Tongue (tissue), 2 donors: Measurements from ENCODE around the gene WRAP73. TPM values are rescaled to one million over a fixed set of nuclear protein-coding genes. Genes with fewer than 3 reads are reported as not detected.
"Not testable (repeated sequence)": the region's sequence is repeated elsewhere in the genome, so short reads cannot be mapped to it uniquely, and the experiment has no call there.

ENCODE experiments used
- DNase-seq: peaks from one replicate; pipeline ENCODE4 v3.0.0-alpha.2; 2015
- total RNA-seq: library from RNA; depleted of rRNA; stranded (reverse); fragments of >200 nt; gene quantifications from one replicate; pipeline ENCODE4 v1.2.3, GENCODE V29; 2014

WRAP73 gene
- total RNA-seq, 1 donor from 2014 or later: 25.4 TPM

DNA sequence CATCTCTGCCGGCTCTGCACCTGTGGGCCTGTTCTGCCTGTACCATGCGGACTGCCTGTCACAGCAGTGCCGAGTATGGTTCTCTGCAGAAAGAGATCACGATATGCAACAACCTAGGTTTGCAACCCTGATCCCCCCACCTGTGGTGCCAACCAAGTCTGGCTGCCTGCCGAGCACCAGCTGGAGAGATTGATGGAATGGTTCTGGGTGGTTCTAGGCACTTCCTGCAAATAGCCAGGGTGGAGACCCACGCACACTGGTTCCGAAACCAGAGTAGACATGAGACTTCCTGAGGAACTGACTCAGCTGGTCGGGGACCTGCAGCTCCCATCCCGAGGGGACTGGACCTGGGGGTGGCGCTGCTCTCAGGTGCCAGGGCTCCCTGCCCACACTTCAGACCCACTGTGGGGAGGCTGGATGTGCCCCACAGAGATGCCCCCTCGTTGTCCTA is 19.7 kb downstream of the WRAP73 start:
- DNase-seq: no peak

GRCh38 chr1:3629561-3630160 is 20.2 kb downstream of the WRAP73 start:
- DNase-seq: no peak

DNA sequence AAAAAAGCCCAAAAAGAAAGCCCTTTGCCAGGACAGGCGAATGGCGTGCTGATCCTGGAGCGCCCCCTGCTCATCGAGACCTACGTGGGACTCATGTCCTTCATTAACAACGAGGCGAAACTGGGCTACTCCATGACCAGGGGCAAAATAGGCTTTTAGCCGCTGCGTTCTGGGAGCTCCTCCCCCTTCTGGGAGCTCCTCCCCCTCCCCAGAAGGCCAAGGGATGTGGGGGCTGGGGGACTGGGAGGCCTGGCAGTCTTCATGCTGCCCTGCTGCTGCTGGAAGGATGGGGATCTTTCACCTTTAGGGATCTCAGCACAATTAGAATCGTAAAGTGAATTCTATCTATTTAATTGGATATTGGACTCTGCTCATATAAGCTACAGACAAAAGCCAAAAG is 21.5 kb downstream of the WRAP73 start:
- no peak for DNase-seq

DNA sequence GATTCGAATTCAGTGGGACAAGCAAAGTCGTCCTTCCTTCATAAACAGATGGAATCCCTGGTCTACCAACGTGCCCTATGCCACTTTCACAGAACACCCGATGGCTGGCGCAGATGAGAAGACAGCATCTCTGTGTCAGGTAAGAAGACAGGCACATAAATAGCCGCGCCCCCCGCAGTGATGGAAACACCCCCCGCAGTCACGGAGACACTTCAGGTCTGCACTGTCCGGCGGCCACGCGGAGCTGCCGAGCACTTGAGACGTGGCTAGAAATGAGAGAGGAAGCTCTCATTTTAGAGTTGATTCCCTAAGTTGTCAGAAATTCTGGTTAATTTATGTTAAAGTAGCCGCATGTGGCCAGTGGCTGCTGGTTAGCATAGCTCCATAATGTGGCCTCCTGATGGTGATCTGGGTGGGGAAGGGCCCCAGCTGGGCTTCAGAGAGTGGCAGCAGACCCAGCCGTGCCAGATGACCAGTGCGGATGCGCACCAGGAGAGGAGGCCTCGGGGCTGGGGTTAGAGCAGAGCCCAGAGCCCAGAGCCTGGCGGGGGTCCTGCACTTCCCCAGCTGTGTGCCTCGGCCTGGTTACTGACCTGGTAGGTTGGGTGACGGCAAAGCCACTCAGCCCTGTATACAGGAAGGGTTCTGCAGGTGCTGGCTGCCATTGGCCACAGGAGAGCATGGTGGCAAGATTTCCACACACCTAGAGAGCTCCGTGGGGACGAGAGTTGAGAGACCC is 22.2 kb downstream of the WRAP73 start:
- no peak for DNase-seq

GRCh38 chr1:3626025-3626424 is 23.9 kb downstream of the WRAP73 start:
- DNase-seq: no peak

DNA sequence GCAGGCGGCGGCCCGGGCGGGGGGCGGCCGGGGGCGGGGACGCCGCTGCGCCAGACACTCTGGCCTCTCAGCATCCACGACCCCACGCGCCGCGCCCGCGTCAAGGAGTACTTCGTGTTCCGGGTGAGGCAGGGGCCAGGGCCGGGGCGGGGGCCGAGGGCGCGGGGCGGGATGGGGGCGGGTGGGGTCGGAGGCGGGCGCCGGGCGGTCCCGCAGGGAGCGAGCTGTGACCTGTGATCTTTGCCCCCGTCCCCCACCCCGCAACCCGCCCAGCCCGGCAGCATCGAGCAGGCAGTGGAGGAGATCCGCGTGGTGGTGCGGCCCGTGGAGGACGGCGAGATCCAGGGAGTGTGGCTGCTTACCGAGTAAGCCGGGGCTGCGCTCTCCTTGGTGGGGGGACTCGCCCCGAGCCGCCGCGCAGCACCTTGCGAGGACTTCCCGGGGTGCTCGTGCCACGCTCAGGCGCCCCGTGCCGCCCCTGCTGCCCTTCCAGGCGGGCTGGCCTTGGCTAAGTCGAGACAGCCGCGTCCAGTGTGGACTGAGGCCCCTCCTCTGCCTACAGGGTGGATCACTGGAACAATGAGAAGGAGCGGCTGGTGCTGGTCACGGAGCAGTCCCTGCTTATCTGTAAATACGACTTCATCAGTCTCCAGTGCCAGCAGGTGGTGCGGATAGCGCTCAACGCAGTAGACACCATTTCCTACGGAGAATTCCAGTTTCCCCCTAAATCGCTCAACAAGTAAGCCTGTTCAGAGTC is 24.6 kb downstream of the WRAP73 start:
- peak; percentile 54 for DNase-seq

DNA sequence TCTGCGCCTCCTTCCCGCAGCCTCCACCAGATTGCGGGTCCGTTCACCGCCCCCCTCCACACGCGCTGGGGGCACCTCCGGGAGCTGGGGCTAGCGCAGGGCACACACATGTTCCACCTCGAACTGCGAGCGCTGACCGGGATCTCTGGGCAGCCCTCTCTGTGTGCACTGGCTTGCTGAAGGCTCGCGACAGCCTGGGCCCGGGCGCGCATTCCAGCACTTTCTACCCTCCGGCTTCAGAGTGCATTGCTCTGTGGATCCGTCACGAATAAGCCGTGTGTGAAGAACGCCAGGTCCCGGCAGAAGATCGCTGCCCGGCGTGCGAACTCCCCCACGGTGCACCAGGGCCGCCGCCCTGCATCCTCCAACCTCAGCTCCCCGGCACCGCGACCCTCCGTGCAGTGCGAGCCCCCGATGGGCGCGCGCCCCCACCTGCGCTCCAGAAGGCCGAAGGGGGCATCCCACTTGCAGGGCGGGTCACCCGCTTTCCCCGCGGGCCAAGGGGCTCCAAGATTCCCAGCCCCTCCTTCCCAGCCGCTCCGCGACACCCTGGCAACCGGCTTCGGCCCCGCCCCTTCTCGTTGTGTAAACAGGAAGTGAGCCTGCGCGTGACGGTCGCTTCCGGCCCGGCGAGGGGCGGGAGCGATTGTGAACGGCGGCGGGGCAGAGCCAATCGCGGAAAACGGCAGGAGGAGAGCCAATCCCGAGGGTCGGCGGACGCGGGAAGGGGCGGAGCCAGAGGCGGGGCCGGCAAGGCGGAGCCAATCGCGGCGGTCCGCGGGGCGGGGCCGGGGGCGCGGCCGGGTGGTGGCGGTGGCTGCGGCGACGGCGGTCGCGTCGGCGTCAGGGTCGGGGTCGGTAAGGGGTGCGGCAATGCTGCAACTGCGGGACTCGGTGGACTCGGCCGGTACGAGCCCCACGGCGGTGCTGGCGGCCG is 25.4 kb downstream of the WRAP73 start, which contains the start of gene TPRG1L:
Gene TPRG1L (plus strand): TSS at position 816 of the 937 bp plus-strand sequence. CDS start 58 bp downstream, at position 874.
- peak; percentile 99 for DNase-seq

- no peak for DNase-seq
These were observed 26.3 kb downstream of the WRAP73 start for GRCh38 chr1:3623441-3624199.

GRCh38 chr1:3622102-3622501 is 27.8 kb downstream of the WRAP73 start:
- not testable (repeated sequence) for DNase-seq

GRCh38 chr1:3621151-3621671 is 28.7 kb downstream of the WRAP73 start:
- peak; percentile 54 for DNase-seq

- DNase-seq: no peak
These were observed 29.2 kb downstream of the WRAP73 start for GRCh38 chr1:3620708-3621107.

DNA sequence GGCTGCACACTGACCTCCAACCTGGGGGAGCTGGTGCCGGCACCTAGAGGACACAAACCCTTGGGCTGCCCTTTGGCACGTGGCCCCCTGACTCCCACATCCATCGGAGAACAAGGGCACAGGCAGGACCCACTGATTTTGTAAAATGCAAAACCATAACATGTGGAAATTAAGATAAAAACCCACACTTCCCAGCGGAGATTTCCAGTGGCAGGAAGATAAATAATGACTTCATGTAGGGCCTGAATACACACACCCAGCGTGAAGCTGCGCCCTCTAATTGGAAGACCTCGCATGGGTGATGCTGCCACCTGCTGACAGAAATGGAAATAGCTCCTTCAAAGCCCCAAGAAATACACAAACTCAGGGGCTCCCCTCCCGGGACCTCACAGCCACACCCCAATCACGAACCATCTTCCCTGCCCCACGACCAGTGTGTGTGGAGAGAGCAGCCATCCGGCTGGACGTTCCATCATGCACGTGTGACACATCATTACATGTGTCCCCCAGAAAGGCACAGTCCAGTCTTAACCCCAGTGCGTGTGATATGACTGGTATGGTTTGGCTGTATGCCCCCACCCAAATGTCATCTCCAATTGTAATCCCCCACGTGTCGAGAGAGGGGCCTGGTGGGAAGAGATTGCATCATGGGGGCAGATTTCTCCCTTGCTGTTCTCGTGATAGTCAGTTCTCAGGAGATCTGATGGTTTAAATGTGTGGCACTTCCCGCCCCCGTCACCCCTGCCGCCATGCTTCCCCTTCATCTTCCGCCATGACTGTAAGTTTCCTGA is 30.8 kb downstream of the WRAP73 start:
- peak; percentile 92 for DNase-seq

DNA sequence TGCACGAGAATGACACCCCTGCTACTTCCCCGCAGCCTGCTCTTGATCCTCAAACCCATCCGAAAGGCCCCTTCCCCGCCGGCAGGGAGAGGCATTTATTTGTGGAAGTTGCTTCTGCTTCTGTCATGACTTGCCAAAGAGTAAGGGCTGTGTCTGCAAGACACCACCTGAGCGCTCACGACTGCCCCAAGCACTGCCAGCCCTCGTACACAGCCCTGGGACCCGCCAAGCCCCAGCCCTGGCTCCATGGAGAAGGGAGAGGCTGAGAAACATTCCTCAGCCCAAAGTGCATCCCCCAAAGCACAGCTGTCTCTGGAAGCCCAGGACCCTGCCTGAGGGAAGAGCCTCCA is 31.4 kb downstream of the WRAP73 start:
- DNase-seq: peak; percentile 31

GRCh38 chr1:3617806-3618345 is 32.0 kb downstream of the WRAP73 start:
- DNase-seq: no peak

DNA sequence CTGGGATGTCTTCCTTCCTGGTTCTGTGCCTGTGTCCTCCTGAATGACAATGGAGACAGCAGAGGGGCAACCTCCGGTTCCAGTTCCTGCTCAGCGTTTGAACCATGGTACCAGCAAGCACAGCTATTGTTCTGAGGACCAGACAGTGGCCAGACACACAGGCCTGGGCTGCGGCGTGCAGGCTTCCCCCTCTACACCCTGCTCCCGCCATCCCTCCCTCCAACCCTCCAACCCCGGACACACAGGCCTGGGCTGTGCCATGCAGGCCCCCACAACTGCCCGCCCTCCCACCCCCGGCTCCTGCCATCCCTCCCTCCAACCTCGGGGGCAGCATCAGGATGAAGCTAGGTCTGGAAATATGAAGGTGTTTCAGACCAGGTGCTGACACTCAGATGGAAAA is 33.0 kb downstream of the WRAP73 start:
- no peak for DNase-seq

GRCh38 chr1:3614755-3615742 is 34.9 kb downstream of the WRAP73 start:
- DNase-seq: no peak

GRCh38 chr1:3612123-3612522 is 37.8 kb downstream of the WRAP73 start:
- DNase-seq: no peak
